ENCODE data around the gene TIFAB.

GRCh38 chr5:135462304-135462703 is 10.2 kb upstream of the TIFAB start:
- TF ChIP-seq POLR2A (IDR thresholded peaks at IDR 0.05) (no peak), CTCF (IDR thresholded peaks at IDR 0.05) (peak; percentile 16 to 31)

All from suprapubic skin (tissue), 3 donors.